Suppressor macrophage (primary cell): ENCODE measurements around the gene IPO11.
"Not testable (repeated sequence)": the region's sequence is repeated elsewhere in the genome, so short reads cannot be mapped to it uniquely, and the experiment has no call there.

Experiments
- DNase-seq, 4 experiments: peaks; one replicate each; pipeline ENCODE4 v3.0.0-alpha.2; 2020 to 2022

Gene IPO11

GRCh38 chr5:62649476-62650113, 237.0 kb downstream of the IPO11 start:
- DNase-seq = peak; percentile 41 to 70 (median 60)

- no peak for DNase-seq
These were observed 237.6 kb downstream of the IPO11 start for GRCh38 chr5:62650197-62650596.

- DNase-seq = no peak
These were observed 239.7 kb downstream of the IPO11 start for GRCh38 chr5:62652225-62652624.

GRCh38 chr5:62653001-62653863, 240.7 kb downstream of the IPO11 start:
- peak in 3 of 4 experiments; percentile 22 to 34 (median 22) for DNase-seq

GRCh38 chr5:62653864-62654575, 241.5 kb downstream of the IPO11 start:
- DNase-seq = peak in 1 of 4 experiments; percentile 40

GRCh38 chr5:62657772-62658171, 245.2 kb downstream of the IPO11 start:
- not testable (repeated sequence) for DNase-seq

- DNase-seq = no peak
These were observed 248.6 kb downstream of the IPO11 start for GRCh38 chr5:62661126-62661525.

GRCh38 chr5:62662521-62662920, 250.0 kb downstream of the IPO11 start:
- DNase-seq = peak in 2 of 4 experiments; percentile 7 to 28

- DNase-seq = no peak
These were observed 258.9 kb downstream of the IPO11 start for GRCh38 chr5:62671479-62671878.

GRCh38 chr5:62676596-62676995, 264.0 kb downstream of the IPO11 start:
- not testable (repeated sequence) for DNase-seq
